Stimulated activated CD8-positive, alpha-beta memory T cell treated with anti-CD3 and anti-CD28 coated beads, Interleukin-15, amount 100 ng/mL, for 1 hour (primary cell): Measurements from ENCODE around the gene ZNF253.
A peak's percentile ranks its signal among the peaks of the same experiment; 100 is the strongest.
"Not testable (repeated sequence)": the region's sequence is repeated elsewhere in the genome, so short reads cannot be mapped to it uniquely, and the experiment has no call there.

Source experiments
- DNase-seq: peaks from one replicate; pipeline ENCODE4 v3.0.0-alpha.2; 2020; ENCODE audit warnings: low read depth

Gene ZNF253

DNA sequence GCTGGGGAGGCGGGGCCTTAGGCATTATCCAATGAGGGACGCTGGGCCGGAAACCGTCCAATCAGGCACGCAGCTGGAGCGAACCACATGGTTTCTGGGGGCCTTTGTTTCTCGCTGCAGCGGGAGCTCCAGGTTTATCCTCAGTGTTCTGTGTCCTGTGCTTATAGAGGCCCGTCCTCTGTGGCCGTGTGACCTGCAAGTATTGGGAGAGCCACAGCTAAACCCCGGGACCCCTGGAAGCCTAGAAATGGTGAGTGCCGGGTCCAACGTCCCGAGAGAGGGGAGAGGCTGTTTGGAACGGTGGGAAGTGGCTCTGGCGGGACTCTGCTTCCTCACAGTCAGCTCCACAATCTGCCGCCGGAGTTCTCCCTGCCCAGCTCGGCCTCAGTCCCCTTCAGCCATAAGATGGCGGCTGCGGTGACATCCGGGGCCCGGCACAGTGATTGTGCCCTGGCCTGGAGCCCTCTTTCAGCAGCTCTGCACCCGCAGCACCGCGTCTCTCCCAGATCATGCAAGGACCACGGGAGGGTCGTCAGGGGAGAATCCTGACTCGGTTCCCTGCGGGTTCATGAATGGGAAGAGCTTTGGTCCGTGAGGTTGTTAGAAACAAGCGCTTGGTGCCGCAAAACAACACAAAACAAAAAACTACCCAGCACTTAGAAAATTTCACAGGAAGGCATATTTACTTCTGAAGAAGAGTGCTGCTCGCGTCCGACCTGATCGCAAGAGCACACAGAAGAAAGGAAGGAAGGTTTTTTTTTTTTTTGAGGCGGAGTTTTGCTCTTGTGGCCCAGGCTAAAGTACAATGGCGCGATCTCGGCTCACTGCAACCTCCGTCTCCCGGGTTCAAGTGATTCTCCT, at the start of gene ZNF253:
ZNF253 (plus strand) TSS at position 133 of the 861 bp plus-strand sequence; CDS start at position 248, 115 bp downstream.
- peak; percentile 96 for DNase-seq

DNA sequence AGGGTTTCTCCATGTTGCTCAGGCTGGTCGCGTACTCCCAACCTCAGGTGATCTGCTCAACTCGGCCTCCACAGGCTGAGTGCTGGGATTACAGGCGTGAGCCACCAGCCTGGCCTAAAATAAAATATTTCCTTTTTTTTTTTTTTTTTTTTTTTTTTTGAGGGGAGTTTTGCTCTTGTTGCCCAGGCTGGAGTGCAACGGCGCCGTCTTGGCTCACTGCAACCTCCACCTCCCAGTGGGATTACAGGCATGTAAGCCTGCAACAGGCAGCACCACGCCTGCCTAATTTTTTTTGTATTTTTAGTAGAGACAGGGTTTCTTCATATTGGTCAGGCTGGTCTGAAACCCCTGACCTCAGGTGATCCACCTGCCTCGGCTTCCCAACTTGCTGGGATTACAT, 49.0 kb upstream of the ZNF253 start:
- DNase-seq: no peak

DNA sequence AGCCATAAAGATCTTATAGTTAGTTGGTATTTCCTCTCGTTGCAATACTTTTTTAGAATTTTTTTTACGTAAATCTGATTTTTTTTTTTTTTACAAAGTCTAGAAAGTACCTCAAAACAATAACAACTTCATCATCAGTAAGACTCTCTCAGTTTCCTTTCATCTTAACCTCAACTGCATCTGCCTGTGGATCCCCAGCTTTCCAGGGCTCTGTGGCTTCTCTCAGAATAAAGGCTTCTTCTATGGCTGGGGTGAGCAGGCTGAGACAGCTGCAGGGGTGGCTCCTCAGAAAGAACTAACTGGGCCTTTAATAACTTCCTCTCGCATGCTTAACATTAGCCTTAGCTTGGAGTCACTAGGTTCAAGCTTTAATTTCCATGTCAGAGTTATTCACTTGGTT, 48.3 kb upstream of the ZNF253 start:
- peak; percentile 5 for DNase-seq

DNA sequence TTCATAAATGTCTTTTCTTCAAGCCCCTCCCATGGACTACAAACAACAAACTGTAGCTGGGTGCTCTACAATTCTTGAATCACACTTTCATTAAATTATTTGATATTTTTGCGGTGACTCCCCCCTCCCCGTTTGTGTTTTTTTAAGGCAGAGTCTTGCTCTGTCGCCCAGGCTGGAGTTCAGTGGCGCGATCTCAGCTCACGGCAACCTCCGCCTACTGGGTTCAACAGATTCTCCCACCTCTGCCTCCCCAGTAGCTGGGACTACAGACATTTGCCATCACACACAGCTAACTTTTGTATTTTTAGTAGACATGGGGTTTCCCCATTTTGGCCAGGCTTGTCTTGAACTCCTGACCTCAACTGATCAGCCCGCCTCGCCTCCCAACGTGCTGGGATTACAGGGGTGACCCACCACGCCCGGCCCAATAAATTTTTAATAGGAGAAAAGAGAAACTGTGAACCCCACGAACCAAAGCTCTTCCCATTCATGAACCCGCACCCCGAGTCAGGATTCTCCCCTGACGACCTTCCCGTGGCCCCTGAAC, 44.8 kb upstream of the ZNF253 start:
- no peak for DNase-seq

DNA sequence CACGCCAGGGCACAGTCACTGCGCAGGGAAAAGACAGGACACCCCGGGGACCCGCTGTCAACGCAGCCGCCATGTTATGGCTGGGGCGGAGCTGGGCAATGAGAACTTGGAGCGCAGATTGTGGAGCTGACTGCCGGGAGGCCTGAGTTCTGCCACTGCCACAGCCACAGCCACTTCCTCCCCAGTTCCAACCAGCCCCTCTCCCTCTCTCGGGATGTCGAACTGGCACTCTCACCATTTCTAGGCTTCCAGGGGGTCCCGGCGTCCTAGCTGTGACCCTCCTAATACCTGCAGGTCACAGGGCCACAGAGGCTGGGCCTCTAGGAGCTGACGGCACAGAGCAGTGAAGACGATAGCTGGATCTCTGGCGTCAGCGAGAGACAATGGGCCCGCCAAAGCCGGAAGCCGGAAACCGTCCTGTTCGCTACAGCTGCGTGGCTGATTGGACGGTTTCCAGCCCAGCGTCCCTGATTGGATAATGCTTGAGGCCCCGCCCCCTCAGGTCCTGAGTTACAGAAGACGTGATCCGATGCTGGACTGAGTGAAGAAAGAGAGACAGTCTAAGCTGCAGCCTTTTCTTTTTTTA, 44.2 kb upstream of the ZNF253 start, which contains the start of gene ZNF506:
ZNF506 (minus strand) TSS at position 385 of the 586 bp plus-strand sequence; CDS start at position 238, 147 bp downstream.
- peak; percentile 94 for DNase-seq

DNA sequence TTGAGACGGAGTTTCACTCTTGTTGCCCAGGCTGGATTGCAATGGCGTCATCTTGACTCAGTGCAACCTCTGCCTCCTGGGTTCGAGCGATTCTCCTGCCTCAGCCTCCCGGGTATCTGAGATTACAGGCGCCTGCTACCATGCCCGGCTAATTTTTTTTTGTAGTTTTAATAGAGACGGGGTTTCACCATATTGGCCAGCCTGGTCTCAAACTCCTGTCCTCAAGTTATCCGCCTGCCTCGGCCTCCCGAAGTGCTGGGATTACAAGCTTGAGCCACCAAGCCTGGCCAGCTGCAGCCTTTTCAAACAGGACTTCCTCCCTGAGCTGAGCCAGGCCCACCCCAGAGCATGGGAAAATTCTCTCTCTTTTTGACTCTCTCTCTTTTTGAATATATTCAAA, 43.7 kb upstream of the ZNF253 start:
- DNase-seq: not testable (repeated sequence)

DNA sequence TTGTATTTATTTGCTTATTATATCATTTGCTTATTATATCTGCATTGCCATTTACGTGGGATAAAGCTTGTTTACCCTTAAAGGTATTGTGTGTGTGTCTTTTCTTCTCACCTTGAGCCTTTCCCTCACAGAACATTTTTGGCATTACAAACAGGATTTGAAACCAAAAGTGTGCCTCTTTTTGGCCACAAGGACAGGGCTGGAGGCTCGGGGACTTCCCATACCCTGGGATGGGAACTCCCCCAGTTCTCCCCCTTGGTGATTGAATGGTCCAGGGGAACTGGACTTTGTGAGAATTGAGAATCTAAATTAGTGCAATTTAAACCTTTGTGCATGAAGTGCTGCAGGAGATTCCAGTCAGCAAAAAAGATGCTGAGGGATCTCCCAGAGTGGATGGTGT, 41.8 kb upstream of the ZNF253 start:
- no peak for DNase-seq

DNA sequence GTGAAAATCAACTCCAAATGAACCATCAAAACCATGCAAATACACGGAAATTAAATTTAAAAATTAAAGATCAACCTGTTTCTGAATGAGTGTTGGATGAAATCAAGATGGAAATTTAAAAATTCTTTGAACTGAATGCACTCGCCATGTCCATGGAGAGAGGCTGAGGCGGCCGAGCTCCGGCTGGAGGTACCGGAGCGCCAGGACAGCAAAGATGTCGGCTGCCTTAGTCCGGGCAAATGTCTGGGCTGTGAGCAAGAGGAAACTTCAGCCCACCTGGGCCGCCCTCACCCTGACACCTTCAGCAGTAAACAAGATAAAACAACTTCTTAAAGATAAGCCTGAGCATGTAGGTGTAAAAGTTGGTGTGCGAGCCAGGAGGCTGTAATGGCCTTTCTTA, 38.8 kb upstream of the ZNF253 start:
- DNase-seq: no peak

DNA sequence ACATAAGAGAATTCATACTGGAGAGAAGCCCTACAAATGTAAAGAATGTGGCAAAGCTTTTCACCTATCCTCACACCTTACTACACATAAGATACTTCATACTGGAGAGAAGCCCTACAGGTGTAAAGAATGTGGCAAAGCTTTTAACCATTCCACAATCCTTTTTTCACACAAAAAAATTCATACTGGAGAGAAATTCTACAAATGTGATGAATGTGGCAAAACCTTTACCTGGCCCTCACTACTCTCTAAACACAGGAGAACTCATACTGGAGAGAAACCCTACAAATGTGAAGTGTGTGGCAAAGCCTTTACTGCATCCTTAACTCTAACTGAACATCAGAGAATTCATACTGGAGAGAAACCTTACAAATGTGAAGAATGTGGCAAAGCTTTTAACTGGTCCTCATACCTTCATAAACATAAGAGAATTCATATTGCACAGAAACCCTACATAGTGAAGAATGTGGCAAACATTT, 30.1 kb upstream of the ZNF253 start:
- DNase-seq: no peak

DNA sequence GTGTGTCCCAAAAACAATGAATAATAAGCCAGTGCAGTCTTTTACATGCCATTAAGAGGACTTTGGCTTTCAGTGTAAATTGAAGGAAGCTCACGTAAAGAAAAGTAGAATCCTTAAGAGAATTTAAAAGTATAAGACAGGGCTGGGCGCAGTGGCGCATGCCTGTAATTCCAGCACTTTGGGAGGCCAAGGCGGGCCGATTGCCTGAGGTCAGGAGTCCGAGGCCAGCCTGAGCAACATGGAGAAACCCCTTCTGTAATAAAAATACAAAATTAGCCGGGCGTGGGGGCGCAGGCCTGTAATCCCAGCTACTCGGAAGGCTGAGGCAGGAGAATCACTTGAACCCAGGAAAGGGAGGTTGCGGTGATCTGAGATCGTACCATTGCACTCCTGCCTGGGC, 17.9 kb upstream of the ZNF253 start:
- DNase-seq: no peak

DNA sequence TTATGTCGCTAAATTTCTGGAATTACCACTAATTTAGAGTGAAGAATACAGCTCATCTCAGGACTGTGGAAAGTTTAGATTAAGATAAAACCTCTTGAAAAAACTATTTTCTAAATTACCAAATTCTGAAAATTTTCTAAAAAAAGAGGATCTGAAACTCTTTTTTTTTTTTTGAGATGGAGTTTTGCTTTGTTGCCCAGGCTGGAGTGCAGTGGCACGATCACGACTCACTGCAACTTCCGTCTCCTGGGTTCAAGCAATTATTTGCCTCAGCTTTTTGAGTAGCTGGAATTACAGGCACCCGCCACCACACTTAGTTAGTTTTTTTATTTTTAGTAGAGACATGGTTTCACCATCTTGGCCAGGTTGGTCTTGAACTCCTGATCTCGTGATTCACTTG, 16.6 kb upstream of the ZNF253 start:
- no peak for DNase-seq

DNA sequence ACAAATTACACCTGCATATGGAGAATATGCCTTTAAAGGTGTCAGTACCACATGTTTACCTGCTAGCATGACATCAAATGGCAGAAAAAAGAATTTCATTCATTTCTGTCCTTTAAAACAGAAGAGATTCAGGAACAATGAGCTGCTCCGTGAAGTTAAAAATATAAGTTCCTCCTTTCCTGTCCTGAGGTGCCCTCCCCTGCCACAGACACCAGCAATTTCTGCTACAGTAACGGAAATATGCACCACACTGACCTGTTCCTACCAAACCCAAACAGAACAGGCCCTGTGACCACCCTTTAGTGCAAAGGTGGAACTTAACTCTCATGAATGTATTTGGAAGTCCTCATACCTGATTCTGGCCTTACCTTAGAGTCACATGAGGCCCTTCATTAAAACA, 13.9 kb upstream of the ZNF253 start:
- not testable (repeated sequence) for DNase-seq

DNA sequence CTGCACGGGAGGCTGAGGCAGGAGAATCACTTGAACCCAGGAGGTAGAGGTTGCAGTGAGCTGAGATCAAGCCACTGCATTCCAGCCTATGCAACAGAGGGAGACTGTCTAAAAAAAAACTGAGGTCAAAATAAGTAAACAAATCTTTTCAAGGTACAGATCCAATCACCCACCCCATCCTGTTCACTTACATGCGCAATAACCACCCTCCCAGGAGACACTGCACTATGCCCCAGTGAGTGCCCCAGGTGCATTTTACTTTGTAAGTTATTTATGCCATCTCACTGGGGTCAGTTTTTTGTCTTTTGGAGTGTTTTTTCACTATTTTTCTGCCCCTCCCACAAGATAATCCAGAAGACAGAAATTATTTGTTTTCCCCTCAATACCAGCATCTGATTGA, 6.9 kb upstream of the ZNF253 start:
- DNase-seq: no peak

DNA sequence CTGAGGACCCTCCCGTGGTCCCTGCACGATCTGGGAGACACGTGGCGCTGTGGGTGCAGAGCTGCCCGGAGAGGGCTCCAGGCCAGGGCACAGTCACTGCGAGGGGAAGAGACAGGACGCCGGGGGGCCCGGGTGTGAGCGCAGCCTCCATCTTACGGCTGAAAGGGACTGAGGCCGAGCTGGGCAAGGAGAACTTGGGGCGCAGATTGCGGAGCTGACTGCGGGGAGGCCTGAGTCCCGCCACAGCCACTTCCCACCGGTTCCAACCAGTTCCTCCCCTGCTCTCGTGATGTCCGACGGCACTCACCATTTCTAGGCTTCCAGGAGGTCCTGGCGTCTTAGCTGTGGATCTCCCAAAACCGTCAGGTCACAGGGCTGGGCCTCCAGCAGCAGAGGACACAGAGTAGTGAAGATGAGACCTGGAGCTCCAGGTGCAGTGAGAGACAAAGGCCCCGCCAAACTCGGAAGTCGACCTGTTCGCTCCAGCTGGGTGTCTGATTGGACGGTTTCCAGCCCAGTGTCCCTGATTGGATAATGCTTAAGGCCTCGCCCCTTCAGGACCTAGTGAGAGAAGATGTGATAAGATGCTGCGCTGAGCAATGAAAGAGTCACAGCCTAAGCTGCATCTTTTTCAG, 4.8 kb upstream of the ZNF253 start:
- DNase-seq: peak; percentile 7

DNA sequence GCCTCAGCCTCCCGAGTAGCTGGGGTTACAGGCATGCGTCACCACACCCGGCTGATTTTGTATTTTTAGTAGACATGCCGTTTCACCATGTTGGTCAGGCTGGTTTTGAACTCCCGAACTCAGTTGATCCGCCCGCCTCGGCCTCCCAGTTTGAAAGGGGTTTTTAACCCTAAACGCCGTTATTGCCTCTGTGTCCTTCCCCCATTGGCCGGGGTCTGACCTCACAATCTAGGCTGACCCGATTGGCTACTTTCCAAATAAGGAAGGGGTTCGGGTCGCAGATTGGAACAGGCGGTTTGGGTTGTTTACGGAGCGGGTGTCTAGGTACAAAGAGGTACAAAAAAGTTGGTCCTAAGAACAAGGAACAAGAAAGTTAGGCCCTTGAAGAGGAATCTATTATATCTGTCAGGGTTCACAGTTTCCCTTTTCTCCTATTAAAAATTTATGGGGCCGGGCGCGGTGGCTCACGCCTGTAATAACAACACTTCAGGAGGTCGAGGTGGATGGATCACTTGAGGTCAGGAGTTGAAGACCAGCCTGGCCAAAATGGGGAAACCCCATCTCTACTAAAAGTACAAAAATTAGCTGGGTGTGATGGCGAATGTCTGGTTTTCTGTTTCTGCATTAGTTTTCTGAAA, 1.0 kb downstream of the ZNF253 start:
- DNase-seq: peak; percentile 1

DNA sequence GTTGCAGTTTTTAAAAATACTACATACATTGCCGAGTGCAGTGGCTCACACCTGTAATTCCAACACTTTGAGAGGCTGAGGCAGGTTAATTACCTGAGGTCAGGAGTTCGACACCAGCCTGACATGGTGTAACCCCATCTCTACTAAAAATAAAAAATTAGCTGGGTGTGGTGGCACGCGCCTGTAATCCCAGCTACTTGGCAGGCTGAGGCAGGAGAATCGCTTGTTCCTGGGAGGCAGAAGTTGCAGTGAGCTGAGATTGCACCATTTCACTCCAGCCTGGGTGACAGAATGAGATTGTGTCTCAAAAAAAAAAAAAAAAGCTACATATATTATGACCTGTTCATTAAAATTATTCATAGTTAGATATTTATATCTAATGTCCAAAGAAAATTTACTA, 4.4 kb downstream of the ZNF253 start:
- not testable (repeated sequence) for DNase-seq

DNA sequence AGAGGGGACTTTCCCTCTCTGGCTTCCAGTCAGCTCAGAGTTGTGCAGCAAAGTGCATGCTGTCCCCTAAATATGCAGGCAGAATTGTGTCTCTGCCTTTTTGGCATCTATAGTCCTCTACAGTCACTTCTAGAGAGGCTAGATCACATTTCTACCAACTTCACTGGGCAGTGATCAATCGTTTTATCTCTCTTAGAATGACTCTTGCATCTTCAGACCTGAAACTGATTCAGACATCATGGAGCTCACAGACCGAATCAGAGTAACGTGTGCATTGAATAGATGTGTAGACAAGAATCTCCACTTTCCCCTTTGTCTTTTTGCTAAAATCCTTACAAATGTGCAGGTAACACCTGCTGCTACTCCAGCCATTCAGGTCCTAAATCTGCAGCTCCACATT, 6.2 kb downstream of the ZNF253 start:
- no peak for DNase-seq

DNA sequence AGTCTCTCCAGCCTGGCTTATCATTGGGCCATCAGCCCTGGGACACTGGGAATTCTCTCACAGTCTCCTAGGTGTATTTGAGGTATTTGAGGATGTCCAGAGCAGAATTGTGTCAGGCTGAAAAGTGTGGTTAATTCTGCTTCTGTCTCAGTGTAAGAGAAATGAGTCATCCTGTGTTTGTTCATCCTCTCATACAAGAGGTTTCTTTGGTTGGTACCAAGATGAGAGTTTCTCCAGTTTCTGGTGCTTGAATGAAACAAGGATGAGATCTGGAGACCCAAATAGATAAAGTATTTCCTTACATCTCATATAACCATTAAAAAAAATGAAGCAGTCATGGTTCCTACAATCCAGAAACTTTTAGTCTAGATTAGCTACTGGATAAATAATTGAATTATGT, 7.7 kb downstream of the ZNF253 start:
- DNase-seq: no peak

DNA sequence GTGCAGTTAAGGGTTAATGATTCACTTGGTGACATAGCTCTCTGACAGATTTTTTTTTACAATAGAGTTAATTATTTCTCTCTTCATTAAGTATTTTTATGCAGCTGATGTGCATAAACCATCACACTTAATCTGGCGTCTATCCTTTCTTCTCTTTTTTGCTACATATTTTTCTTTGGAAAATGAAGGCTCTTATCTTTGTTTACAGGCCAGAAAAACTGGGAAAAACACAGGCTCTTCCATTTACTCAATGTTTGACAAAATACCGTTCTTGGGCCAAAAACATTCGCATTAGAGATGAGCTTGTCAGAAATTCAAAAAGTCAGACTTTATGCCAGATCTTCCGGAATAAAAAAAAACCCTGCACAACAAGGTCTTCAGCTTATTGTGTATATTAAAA, 12.0 kb downstream of the ZNF253 start:
- no peak for DNase-seq

DNA sequence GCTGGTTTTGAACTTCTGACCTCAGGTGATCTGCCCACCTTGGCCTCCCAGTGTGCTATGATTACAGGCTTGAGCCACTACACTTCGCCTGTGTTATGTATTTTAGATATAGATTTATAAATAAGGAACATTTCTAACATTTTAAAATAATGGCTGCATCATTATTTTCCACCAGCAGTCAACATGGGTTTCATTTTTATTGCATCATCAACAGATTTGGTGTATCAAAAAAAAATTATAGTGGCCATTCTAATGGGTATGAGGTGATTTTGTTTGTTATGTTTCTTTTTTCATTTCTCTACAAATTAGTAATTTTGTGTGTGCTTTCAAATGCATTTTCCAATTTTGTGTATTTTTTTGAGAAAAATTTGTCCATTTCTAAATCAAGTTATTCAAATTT, 18.9 kb downstream of the ZNF253 start:
- no peak for DNase-seq

DNA sequence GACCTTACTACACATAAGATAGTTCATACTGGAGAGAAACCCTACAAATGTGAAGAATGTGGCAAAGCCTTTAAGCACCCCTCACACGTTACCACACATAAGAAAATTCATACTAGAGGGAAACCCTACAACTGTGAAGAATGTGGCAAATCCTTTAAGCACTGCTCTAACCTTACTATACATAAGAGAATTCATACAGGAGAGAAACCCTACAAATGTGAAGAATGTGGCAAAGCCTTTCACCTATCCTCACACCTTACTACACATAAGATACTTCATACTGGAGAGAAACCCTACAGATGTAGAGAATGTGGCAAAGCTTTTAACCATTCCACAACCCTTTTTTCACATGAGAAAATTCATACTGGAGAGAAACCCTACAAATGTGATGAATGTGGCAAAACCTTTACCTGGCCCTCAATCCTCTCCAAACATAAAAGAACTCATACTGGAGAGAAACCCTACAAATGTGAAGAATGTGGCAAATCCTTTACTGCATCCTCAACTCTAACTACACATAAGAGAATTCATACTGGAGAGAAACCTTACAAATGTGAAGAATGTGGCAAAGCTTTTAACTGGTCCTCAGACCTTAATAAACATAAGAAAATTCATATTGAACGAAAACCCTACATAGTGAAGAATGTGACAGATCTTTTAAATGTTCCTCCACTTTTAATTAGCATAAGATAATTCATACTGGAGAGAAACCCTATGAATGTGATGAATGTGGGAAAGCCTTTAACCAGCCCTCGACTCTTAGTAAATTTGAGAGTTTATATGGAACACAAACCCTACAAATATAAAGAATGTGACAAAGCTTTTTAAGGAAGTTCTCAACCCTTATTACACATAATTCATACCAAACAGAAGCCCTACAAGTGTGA, 26.6 kb downstream of the ZNF253 start:
- DNase-seq: not testable (repeated sequence)
